Measurements from ENCODE around the gene CRBN.

Gene CRBN

GRCh38 chr3:3209057-3209456 is 29.6 kb upstream of the CRBN start:
- no peak for TF ChIP-seq CTCF (IDR thresholded peaks at IDR 0.05; ENCODE audit: extremely low read depth, insufficient read depth, missing control alignments)
- DNase-seq (ENCODE audit: low spot score) = no peak
- in situ Hi-C loops (cut with MboI; ENCODE audit: low pct_unique_long_range_greater_than_20kb, low sequenced_read_pairs, unreplicated experiment) = loop anchor here (25.0 kb wide), 1 partner anchor 803 kb away; no protein-coding TSS in a partner anchor

- peak; percentile 10 for DNase-seq (ENCODE audit: low spot score)
- TF ChIP-seq CTCF (IDR thresholded peaks at IDR 0.05; ENCODE audit: extremely low read depth, insufficient read depth, missing control alignments) = no peak
- in situ Hi-C loops (cut with MboI; ENCODE audit: low pct_unique_long_range_greater_than_20kb, low sequenced_read_pairs, unreplicated experiment) = loop anchor here (25.0 kb wide), 1 partner anchor 811 kb away; no protein-coding TSS in a partner anchor
Measured at GRCh38 chr3:3201611-3202010, 22.1 kb upstream of the CRBN start.

GRCh38 chr3:3200632-3201212 is 21.2 kb upstream of the CRBN start:
- TF ChIP-seq CTCF (IDR thresholded peaks at IDR 0.05; ENCODE audit: extremely low read depth, insufficient read depth, missing control alignments) = peak; percentile 79
- DNase-seq (ENCODE audit: low spot score) = peak; percentile 23
- in situ Hi-C loops (cut with MboI; ENCODE audit: low pct_unique_long_range_greater_than_20kb, low sequenced_read_pairs, unreplicated experiment) = loop anchor here (25.0 kb wide), 1 partner anchor 812 kb away; no protein-coding TSS in a partner anchor

- no peak for TF ChIP-seq CTCF (IDR thresholded peaks at IDR 0.05; ENCODE audit: extremely low read depth, insufficient read depth, missing control alignments)
- DNase-seq (ENCODE audit: low spot score) = no peak
- in situ Hi-C loops (cut with MboI; ENCODE audit: low pct_unique_long_range_greater_than_20kb, low sequenced_read_pairs, unreplicated experiment) = loop anchor here (25.0 kb wide), 1 partner anchor 1088 kb away; no protein-coding TSS in a partner anchor
Measured at GRCh38 chr3:3199306-3199705, 19.8 kb upstream of the CRBN start.

GRCh38 chr3:3196148-3196861 is 16.8 kb upstream of the CRBN start:
- DNase-seq (ENCODE audit: low spot score) = no peak
- in situ Hi-C loops (cut with MboI; ENCODE audit: low pct_unique_long_range_greater_than_20kb, low sequenced_read_pairs, unreplicated experiment) = loop anchor here (25.0 kb wide), 1 partner anchor 1091 kb away; no protein-coding TSS in a partner anchor
- TF ChIP-seq CTCF (IDR thresholded peaks at IDR 0.05; ENCODE audit: extremely low read depth, insufficient read depth, missing control alignments) = peak; percentile 60

GRCh38 chr3:3194861-3195260 is 15.4 kb upstream of the CRBN start:
- in situ Hi-C loops (cut with MboI; ENCODE audit: low pct_unique_long_range_greater_than_20kb, low sequenced_read_pairs, unreplicated experiment) = loop anchor here (25.0 kb wide), 1 partner anchor 1092 kb away; no protein-coding TSS in a partner anchor
- DNase-seq (ENCODE audit: low spot score) = no peak
- no peak for TF ChIP-seq CTCF (IDR thresholded peaks at IDR 0.05; ENCODE audit: extremely low read depth, insufficient read depth, missing control alignments)

Measured in GM13977 (cell line).